Natural killer cell (primary cell): ENCODE results near the gene JAZF1. TPM values are rescaled to one million over a fixed set of nuclear protein-coding genes. Genes with fewer than 3 reads are reported as not detected.

ENCODE experiments used
- ATAC-seq, 3 donors: fragments of 150-1000 bp in 2 of 3; fragments of 200-7000 bp in 1 of 3; cut with Tn5 transposase; 1 replicate in 1 of 3; 2 replicates in 2 of 3; pipeline ENCODE4 v1.10.0; 2021; ENCODE audit warnings: mild to moderate bottlenecking in 2 of 3, moderate library complexity in 2 of 3
- DNase-seq, 2 donors: peaks; one replicate each; pipeline versions ENCODE4 v3.0.0 to v3.0.0-alpha.2; 2013 to 2021; ENCODE audit warnings: mixed read lengths in 1 of 2
- H3K27ac ChIP-seq: one replicate; pipeline ENCODE4 v1.5.1; 2013; ENCODE audit warnings: mild to moderate bottlenecking, low read length
- H3K27me3 ChIP-seq: one replicate; pipeline ENCODE4 v1.6.1; 2013; ENCODE audit warnings: low read length; ENCODE audit not compliant: control insufficient read depth, insufficient read depth
- H3K36me3 ChIP-seq: one replicate; pipeline ENCODE4 v1.6.1; 2013; ENCODE audit warnings: low read length; ENCODE audit not compliant: control insufficient read depth, insufficient read depth
- H3K4me1 ChIP-seq: one replicate; pipeline ENCODE4 v1.6.1; 2013; ENCODE audit warnings: low read length; ENCODE audit not compliant: control insufficient read depth, insufficient read depth
- H3K4me3 ChIP-seq: one replicate; pipeline ENCODE4 v1.5.1; 2013; ENCODE audit warnings: low read length
- H3K9me3 ChIP-seq: one replicate; pipeline ENCODE4 v1.6.1; 2013; ENCODE audit warnings: low read length; ENCODE audit not compliant: control insufficient read depth, insufficient read depth
- H3K27ac Mint-ChIP-seq, 2 donors: one replicate each; pipeline ENCODE4 v1.8.0; 2022; ENCODE audit warnings: mild to moderate bottlenecking in 2 of 2, mixed read lengths in 2 of 2, moderate library complexity in 1 of 2
- H3K27me3 Mint-ChIP-seq, 2 donors: one replicate each; pipeline ENCODE4 v1.8.0; 2022; ENCODE audit warnings: low read depth in 2 of 2, mixed read lengths in 2 of 2
- H3K36me3 Mint-ChIP-seq: one replicate; pipeline ENCODE4 v1.8.0; 2022; ENCODE audit warnings: mixed read lengths
- H3K4me1 Mint-ChIP-seq, 2 donors: one replicate each; pipeline ENCODE4 v1.8.0; 2022; ENCODE audit warnings: mixed read lengths in 2 of 2
- H3K4me3 Mint-ChIP-seq: one replicate; pipeline ENCODE4 v1.8.0; 2022; ENCODE audit warnings: mild to moderate bottlenecking, moderate library complexity, mixed read lengths
- H3K9me3 Mint-ChIP-seq, 2 donors: one replicate each; pipeline ENCODE4 v1.8.0; 2022; ENCODE audit warnings: mixed read lengths in 2 of 2
- CTCF ChIP-seq: fragments of 200-600 bp; IDR thresholded peaks from one replicate; pipeline ENCODE4 v1.8.0; 2022; ENCODE audit warnings: antibody characterized with exemption
- WGBS: methylation state at CpG from one replicate; pipeline ENCODE4 v1.1.7; 2013; ENCODE audit warnings: missing lambda C conversion rate; ENCODE audit not compliant: insufficient coverage; 5-methylcytosine and 5-hydroxymethylcytosine counted together
- intact Hi-C: fragments of 100-400 bp; cut with micrococcal nuclease; formaldehyde crosslinking; loops from one replicate; pipeline ENCODE4 v1.14.2; 2022
- total RNA-seq, 4 donors: library from RNA; stranded (reverse); fragments of 120-200 nt in 1 of 4; gene quantifications; one replicate each; pipeline versions ENCODE4 v1.2.3 to v1.2.4, GENCODE V29; 2013 to 2022

The JAZF1 gene
- total RNA-seq, 3 donors from 2014 or later (not counting 1 experiment from before 2014, with no cell fraction given) = 82.5 to 89.7 (median 87.6) TPM

- peak overlapping the region in 1 of 2 donors; percentile 9 for H3K27ac Mint-ChIP-seq
- TF ChIP-seq CTCF = no peak
- peaks cover 10% of the 10 kb centered on the region for H3K36me3 ChIP-seq
- H3K4me3 Mint-ChIP-seq = no peak overlapping the region
- H3K4me1 ChIP-seq = no peaks in the 10 kb centered on the region
- ATAC-seq = no peak
- H3K27me3 Mint-ChIP-seq = no peaks in the 10 kb centered on the region
- intact Hi-C loops = no loop called here
- no peak overlapping the region for H3K4me3 ChIP-seq
- H3K27me3 ChIP-seq = no peaks in the 10 kb centered on the region
- H3K9me3 ChIP-seq = no peaks in the 10 kb centered on the region
- peaks cover 15 to 21% of the 10 kb centered on the region in 2 donors for H3K4me1 Mint-ChIP-seq
- WGBS = 90% methylated on average over 4 of the region's 4 CpGs
- H3K36me3 Mint-ChIP-seq = no peaks in the 10 kb centered on the region
- DNase-seq = no peak
- H3K27ac ChIP-seq = no peak overlapping the region
- H3K9me3 Mint-ChIP-seq = no peaks in the 10 kb centered on the region
Observed at GRCh38 chr7:27810186-27810585, 370.4 kb downstream of the JAZF1 start.

GRCh38 chr7:27808626-27809025 is 372.0 kb downstream of the JAZF1 start:
- intact Hi-C loops = no loop called here
- H3K9me3 ChIP-seq = no peaks in the 10 kb centered on the region
- H3K9me3 Mint-ChIP-seq = no peaks in the 10 kb centered on the region
- H3K36me3 ChIP-seq = peaks cover 8% of the 10 kb centered on the region
- peaks cover 24 to 30% of the 10 kb centered on the region in 2 donors for H3K4me1 Mint-ChIP-seq
- no peak overlapping the region for H3K4me3 Mint-ChIP-seq
- H3K4me3 ChIP-seq = no peak overlapping the region
- no peaks in the 10 kb centered on the region for H3K36me3 Mint-ChIP-seq
- H3K4me1 ChIP-seq = no peaks in the 10 kb centered on the region
- no peaks in the 10 kb centered on the region for H3K27me3 Mint-ChIP-seq
- H3K27ac Mint-ChIP-seq = no peak overlapping the region
- no peaks in the 10 kb centered on the region for H3K27me3 ChIP-seq
- no peak overlapping the region for H3K27ac ChIP-seq
- WGBS = 97% methylated on average over 2 of the region's 2 CpGs
- ATAC-seq (no peak), DNase-seq (no peak)
- no peak for TF ChIP-seq CTCF

- Mint-ChIP-seq H3K27ac (no peak overlapping the region), H3K9me3 (no peaks in the 10 kb centered on the region), H3K4me3 (no peak overlapping the region), H3K4me1 (peaks cover 21 to 23% of the 10 kb centered on the region in 2 donors), H3K27me3 (no peaks in the 10 kb centered on the region), H3K36me3 (peaks cover 16% of the 10 kb centered on the region)
- intact Hi-C loops = no loop called here
- H3K4me3 ChIP-seq = no peak overlapping the region
- H3K9me3 ChIP-seq = no peaks in the 10 kb centered on the region
- no peak for TF ChIP-seq CTCF
- H3K27ac ChIP-seq = no peak overlapping the region
- H3K27me3 ChIP-seq = no peaks in the 10 kb centered on the region
- H3K36me3 ChIP-seq = peaks cover 21% of the 10 kb centered on the region
- DNase-seq (no peak), ATAC-seq (no peak)
- WGBS = 100% methylated on average over 2 of the region's 3 CpGs
- H3K4me1 ChIP-seq = no peaks in the 10 kb centered on the region
Observed at GRCh38 chr7:27804139-27804538, 376.5 kb downstream of the JAZF1 start.

- ATAC-seq = no peak
- Mint-ChIP-seq H3K27me3 (no peaks in the 10 kb centered on the region), H3K4me1 (peaks cover 18 to 30% of the 10 kb centered on the region in 2 donors), H3K27ac (no peak overlapping the region), H3K4me3 (no peak overlapping the region), H3K9me3 (no peaks in the 10 kb centered on the region), H3K36me3 (peaks cover 16% of the 10 kb centered on the region)
- WGBS = no CpG with 5 or more reads among the region's 2 CpGs
- Histone ChIP-seq H3K9me3 (no peaks in the 10 kb centered on the region), H3K27me3 (no peaks in the 10 kb centered on the region), H3K27ac (no peak overlapping the region), H3K4me3 (no peak overlapping the region), H3K36me3 (peaks cover 24% of the 10 kb centered on the region), H3K4me1 (no peaks in the 10 kb centered on the region)
- no peak for DNase-seq
- no peak for TF ChIP-seq CTCF
- intact Hi-C loops = no loop called here
Observed at GRCh38 chr7:27802999-27803398, 377.6 kb downstream of the JAZF1 start.
